ENCODE results near the gene CHRNE. TPM values are rescaled to one million over a fixed set of nuclear protein-coding genes. Genes with fewer than 3 reads are reported as not detected.

Gene CHRNE
- total and polyA plus RNA-seq, 2 of the 13 experiments (the other 11 are each of a cell fraction or from before 2014, with no cell fraction given), result 0.53 to 0.59 TPM

DNA sequence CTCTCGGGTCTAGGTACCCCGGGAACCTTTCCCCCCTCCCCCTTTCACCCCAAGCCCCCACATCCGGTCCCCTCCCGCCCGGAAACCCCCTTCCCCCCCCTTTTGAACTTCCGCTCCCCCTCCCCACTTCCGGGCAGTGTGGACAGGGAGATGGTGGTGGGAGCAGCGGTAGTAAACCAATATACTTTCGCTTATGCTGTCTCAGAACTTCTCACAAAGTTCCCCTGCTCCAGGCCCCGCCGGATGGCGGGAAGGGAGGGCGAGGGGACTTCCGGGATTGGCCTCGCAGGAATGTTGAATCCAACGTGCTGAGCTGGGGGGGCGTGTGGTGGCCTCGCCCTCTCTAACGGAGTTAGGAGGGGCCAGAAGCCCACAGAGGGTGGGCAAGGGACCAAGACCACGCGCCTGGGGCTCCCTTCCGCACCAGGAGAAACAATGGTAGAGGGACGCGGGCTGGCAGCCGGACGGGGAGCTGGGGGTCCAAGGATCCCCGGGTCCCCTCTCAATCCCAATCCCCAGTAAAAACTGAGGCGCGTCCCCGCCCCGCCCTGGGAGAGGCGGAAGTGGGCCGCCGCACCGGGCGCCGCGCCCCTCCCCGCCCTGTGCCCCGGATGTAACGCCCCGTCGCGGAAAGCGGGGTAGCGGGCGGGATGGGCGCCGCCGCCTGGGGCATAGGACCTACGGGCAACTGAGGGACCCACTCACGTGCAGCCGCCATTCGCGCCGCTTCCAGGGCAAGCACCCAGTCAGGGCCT is 44.7 kb upstream of the CHRNE start (continued):
- TF ChIP-seq, protein P1, sequence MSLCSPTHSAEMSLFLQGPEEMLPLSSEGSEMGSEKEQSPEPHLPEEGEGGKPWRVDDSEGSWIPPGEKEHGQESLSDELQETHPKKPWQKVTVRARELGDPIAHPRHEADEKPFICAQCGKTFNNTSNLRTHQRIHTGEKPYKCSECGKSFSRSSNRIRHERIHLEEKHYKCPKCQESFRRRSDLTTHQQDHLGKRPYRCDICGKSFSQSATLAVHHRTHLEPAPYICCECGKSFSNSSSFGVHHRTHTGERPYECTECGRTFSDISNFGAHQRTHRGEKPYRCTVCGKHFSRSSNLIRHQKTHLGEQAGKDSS (CRISPR knock-in tag; IDR thresholded peaks at IDR 0.05; ENCODE audit: borderline replicate concordance, low read depth), result peak; percentile 75; the same call in 1 of the 2 replicates
- TF ChIP-seq HNF4A (CRISPR knock-in tag; IDR thresholded peaks at IDR 0.05) (0 out of 2 replicates have a peak, but pooled peaks have one; percentile 7), LBX2 (CRISPR knock-in tag; IDR thresholded peaks at IDR 0.05; ENCODE audit: borderline replicate concordance) (0 out of 2 replicates have a peak, but pooled peaks have one; percentile 57), ATF7-NPFF (CRISPR knock-in tag; IDR thresholded peaks at IDR 0.05; ENCODE audit: low read depth) (peak; percentile 22; the same call in 1 of the 2 replicates), LCORL (IDR thresholded peaks at IDR 0.05) (no peak), LCORL (CRISPR knock-in tag; IDR thresholded peaks at IDR 0.05) (peak; percentile 31; the same call in 1 of the 2 replicates), SP140L (CRISPR knock-in tag; IDR thresholded peaks at IDR 0.05; ENCODE audit: borderline replicate concordance) (no peak), ZSCAN12 (CRISPR knock-in tag; IDR thresholded peaks at IDR 0.05) (peak; percentile 27; the same call in 1 of the 2 replicates), THAP9 (CRISPR knock-in tag; IDR thresholded peaks at IDR 0.05; ENCODE audit: borderline replicate concordance) (no peak), ZC3H4 (CRISPR knock-in tag; IDR thresholded peaks at IDR 0.05; ENCODE audit: borderline replicate concordance) (no peak), KDM5B (CRISPR knock-in tag; IDR thresholded peaks at IDR 0.05; ENCODE audit: borderline replicate concordance) (no peak), NCOA2 (CRISPR knock-in tag; IDR thresholded peaks at IDR 0.05) (no peak), ZBTB20 (CRISPR knock-in tag; IDR thresholded peaks at IDR 0.05; ENCODE audit: borderline replicate concordance, low read depth) (no peak), SRSF1 (optimal IDR thresholded peaks at IDR 0.05; ENCODE audit: low read depth, low read length) (peak; percentile 39), SYNCRIP (IDR thresholded peaks at IDR 0.05; ENCODE audit: insufficient read depth, low read depth, low read length) (no peak), ATF7 (IDR thresholded peaks at IDR 0.05) (no peak), ATF7 (CRISPR knock-in tag; IDR thresholded peaks at IDR 0.05) (no peak), ZNF331 (CRISPR knock-in tag; IDR thresholded peaks at IDR 0.05) (no peak), CAMTA2 (CRISPR knock-in tag; IDR thresholded peaks at IDR 0.05; ENCODE audit: borderline replicate concordance) (0 out of 2 replicates have a peak, but pooled peaks have one; percentile 22)
- TF ChIP-seq, protein P2, sequence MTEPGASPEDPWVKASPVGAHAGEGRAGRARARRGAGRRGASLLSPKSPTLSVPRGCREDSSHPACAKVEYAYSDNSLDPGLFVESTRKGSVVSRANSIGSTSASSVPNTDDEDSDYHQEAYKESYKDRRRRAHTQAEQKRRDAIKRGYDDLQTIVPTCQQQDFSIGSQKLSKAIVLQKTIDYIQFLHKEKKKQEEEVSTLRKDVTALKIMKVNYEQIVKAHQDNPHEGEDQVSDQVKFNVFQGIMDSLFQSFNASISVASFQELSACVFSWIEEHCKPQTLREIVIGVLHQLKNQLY (CRISPR knock-in tag; IDR thresholded peaks at IDR 0.05), result no peak
- TF ChIP-seq, protein P3, sequence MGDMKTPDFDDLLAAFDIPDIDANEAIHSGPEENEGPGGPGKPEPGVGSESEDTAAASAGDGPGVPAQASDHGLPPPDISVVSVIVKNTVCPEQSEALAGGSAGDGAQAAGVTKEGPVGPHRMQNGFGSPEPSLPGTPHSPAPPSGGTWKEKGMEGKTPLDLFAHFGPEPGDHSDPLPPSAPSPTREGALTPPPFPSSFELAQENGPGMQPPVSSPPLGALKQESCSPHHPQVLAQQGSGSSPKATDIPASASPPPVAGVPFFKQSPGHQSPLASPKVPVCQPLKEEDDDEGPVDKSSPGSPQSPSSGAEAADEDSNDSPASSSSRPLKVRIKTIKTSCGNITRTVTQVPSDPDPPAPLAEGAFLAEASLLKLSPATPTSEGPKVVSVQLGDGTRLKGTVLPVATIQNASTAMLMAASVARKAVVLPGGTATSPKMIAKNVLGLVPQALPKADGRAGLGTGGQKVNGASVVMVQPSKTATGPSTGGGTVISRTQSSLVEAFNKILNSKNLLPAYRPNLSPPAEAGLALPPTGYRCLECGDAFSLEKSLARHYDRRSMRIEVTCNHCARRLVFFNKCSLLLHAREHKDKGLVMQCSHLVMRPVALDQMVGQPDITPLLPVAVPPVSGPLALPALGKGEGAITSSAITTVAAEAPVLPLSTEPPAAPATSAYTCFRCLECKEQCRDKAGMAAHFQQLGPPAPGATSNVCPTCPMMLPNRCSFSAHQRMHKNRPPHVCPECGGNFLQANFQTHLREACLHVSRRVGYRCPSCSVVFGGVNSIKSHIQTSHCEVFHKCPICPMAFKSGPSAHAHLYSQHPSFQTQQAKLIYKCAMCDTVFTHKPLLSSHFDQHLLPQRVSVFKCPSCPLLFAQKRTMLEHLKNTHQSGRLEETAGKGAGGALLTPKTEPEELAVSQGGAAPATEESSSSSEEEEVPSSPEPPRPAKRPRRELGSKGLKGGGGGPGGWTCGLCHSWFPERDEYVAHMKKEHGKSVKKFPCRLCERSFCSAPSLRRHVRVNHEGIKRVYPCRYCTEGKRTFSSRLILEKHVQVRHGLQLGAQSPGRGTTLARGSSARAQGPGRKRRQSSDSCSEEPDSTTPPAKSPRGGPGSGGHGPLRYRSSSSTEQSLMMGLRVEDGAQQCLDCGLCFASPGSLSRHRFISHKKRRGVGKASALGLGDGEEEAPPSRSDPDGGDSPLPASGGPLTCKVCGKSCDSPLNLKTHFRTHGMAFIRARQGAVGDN (CRISPR knock-in tag; IDR thresholded peaks at IDR 0.05), result peak; percentile 78
